ENCODE data around the gene LENG9. TPM values are rescaled to one million over a fixed set of nuclear protein-coding genes. Genes with fewer than 3 reads are reported as not detected.

The LENG9 gene
- total RNA-seq, 2 donors from 2014 or later = 2.5 to 3.5 TPM

DNA sequence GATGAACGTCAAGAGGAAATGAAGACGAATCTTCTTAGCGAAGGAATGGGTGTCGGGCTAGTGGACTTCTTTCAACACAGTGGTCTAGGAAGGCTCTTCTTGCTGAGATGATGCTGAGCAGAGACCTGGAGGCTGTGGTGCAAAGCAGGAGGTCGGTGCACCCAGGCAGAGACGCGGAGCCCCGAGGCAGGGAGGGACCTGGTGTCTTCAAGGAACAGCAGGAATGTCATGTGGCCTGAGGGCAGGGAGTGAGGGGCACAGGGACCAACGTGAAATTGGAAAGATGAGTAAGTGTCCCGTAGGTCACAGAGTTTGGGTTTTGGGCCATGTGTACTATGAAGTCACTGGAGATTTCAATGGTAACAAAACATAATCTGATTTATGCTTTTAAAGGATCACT, 20.9 kb upstream of the LENG9 start:
- Mint-ChIP-seq H3K9me3 (peaks cover 18% of the 10 kb centered on the region), H3K4me1 (no peaks in the 10 kb centered on the region), H3K27ac (no peak overlapping the region), H3K27me3 (ENCODE audit: insufficient read depth) (peaks cover 7% of the 10 kb centered on the region), H3K4me3 (no peak overlapping the region), H3K36me3 (ENCODE audit: low read depth) (no peaks in the 10 kb centered on the region)
- no peaks in the 10 kb centered on the region for H3K36me3 ChIP-seq (ENCODE audit: control insufficient read depth, insufficient read depth, low read length)
- no peak overlapping the region for H3K27ac ChIP-seq (ENCODE audit: low read depth, low read length)
- H3K4me3 ChIP-seq (ENCODE audit: low read length) = no peak overlapping the region
- H3K9me3 ChIP-seq (ENCODE audit: control insufficient read depth, low read length) = no peaks in the 10 kb centered on the region
- 74 to 78% methylated on average over 6 to 10 of the region's 10 CpGs for WGBS, 2 experiments (ENCODE audit: insufficient coverage in 1 of 2, insufficient read length in 1 of 2)
- DNase-seq = no peak
- H3K27me3 ChIP-seq (ENCODE audit: control insufficient read depth, insufficient read depth, low read length, poor library complexity, severe bottlenecking) = no peaks in the 10 kb centered on the region
- H3K4me1 ChIP-seq (ENCODE audit: control insufficient read depth, insufficient read depth, low read length) = no peaks in the 10 kb centered on the region
- TF ChIP-seq, protein P1, sequence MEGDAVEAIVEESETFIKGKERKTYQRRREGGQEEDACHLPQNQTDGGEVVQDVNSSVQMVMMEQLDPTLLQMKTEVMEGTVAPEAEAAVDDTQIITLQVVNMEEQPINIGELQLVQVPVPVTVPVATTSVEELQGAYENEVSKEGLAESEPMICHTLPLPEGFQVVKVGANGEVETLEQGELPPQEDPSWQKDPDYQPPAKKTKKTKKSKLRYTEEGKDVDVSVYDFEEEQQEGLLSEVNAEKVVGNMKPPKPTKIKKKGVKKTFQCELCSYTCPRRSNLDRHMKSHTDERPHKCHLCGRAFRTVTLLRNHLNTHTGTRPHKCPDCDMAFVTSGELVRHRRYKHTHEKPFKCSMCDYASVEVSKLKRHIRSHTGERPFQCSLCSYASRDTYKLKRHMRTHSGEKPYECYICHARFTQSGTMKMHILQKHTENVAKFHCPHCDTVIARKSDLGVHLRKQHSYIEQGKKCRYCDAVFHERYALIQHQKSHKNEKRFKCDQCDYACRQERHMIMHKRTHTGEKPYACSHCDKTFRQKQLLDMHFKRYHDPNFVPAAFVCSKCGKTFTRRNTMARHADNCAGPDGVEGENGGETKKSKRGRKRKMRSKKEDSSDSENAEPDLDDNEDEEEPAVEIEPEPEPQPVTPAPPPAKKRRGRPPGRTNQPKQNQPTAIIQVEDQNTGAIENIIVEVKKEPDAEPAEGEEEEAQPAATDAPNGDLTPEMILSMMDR (conservative IDR thresholded peaks at IDR 0.05) = no peak
- H3K9ac ChIP-seq (ENCODE audit: extremely low read depth, low read length, poor library complexity, severe bottlenecking) = no peak overlapping the region

DNA sequence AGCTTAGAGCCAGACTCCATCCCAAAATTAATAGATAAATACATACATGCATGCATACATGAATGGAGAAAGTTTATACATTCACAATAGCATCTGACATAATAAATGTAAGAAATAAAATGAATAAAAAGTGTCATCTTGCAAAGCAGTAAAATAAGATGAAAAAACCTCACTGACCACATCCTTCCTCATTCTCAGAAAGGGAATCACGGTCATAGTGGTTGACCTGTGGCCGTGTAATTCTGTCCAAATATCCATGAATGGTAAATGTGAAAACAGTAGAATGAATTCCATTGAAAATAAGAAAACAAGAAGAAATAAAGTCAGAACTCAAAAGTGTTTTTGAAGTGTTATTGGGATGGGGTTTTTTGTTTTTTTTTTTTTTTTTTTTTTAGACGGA, 19.3 kb upstream of the LENG9 start:
- no peak for DNase-seq
- Mint-ChIP-seq H3K27me3 (ENCODE audit: insufficient read depth) (peaks cover 11% of the 10 kb centered on the region), H3K4me3 (no peak overlapping the region), H3K27ac (no peak overlapping the region), H3K4me1 (no peaks in the 10 kb centered on the region), H3K9me3 (peaks cover 10% of the 10 kb centered on the region), H3K36me3 (ENCODE audit: low read depth) (no peaks in the 10 kb centered on the region)
- TF ChIP-seq, protein P1 (conservative IDR thresholded peaks at IDR 0.05) = no peak
- H3K27ac ChIP-seq (ENCODE audit: low read depth, low read length) = no peak overlapping the region
- no peaks in the 10 kb centered on the region for H3K4me1 ChIP-seq (ENCODE audit: control insufficient read depth, insufficient read depth, low read length)
- H3K4me3 ChIP-seq (ENCODE audit: low read length) = no peak overlapping the region
- H3K9ac ChIP-seq (ENCODE audit: extremely low read depth, low read length, poor library complexity, severe bottlenecking) = no peak overlapping the region
- H3K27me3 ChIP-seq (ENCODE audit: control insufficient read depth, insufficient read depth, low read length, poor library complexity, severe bottlenecking) = no peaks in the 10 kb centered on the region
- H3K36me3 ChIP-seq (ENCODE audit: control insufficient read depth, insufficient read depth, low read length) = no peaks in the 10 kb centered on the region
- 89% methylated on average over 3 of the region's 3 CpGs; no CpG with 5 or more reads in 1 of the 2 experiments for WGBS, 2 experiments (ENCODE audit: insufficient coverage in 1 of 2, insufficient read length in 1 of 2)
- H3K9me3 ChIP-seq (ENCODE audit: control insufficient read depth, low read length) = no peaks in the 10 kb centered on the region

DNA sequence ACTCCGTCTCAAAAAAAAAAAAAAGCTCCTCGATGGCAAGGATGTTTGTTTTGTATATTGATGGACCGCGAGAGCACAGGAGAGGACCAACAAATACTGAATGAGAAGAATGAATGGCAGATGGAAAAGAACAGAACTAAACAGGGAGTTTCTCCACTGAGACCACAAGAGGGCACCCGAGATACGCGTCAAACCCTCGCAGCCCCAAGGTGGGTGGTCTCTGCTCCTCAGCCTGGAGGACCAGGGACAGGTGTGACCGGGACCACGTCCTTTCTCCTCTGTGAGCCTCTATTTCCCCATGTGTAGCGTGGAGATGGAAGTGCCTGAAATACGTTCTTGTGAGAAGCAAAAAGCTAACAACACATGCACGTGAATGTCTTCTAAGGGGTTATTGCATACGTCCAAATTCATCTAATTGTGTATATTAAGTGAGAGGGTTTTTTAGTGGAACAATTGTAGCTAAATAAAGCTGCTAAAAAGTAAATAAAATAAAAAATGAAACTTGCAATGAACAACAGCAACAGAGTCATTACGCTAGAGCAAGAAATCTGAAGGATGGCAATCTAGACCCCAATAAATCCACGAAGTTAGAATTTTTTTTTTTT, 17.9 kb upstream of the LENG9 start:
- H3K4me3 Mint-ChIP-seq = no peak overlapping the region
- H3K27ac Mint-ChIP-seq = no peak overlapping the region
- H3K9ac ChIP-seq (ENCODE audit: extremely low read depth, low read length, poor library complexity, severe bottlenecking) = no peak overlapping the region
- no peak overlapping the region for H3K27ac ChIP-seq (ENCODE audit: low read depth, low read length)
- TF ChIP-seq, protein P1 (conservative IDR thresholded peaks at IDR 0.05) = peak; percentile 83
- H3K36me3 ChIP-seq (ENCODE audit: control insufficient read depth, insufficient read depth, low read length) = no peaks in the 10 kb centered on the region
- peaks cover 21% of the 10 kb centered on the region for H3K27me3 Mint-ChIP-seq (ENCODE audit: insufficient read depth)
- peaks cover 10% of the 10 kb centered on the region for H3K9me3 Mint-ChIP-seq
- peak; percentile 90 for DNase-seq
- H3K4me3 ChIP-seq (ENCODE audit: low read length) = no peak overlapping the region
- no peaks in the 10 kb centered on the region for H3K9me3 ChIP-seq (ENCODE audit: control insufficient read depth, low read length)
- H3K27me3 ChIP-seq (ENCODE audit: control insufficient read depth, insufficient read depth, low read length, poor library complexity, severe bottlenecking) = no peaks in the 10 kb centered on the region
- H3K4me1 ChIP-seq (ENCODE audit: control insufficient read depth, insufficient read depth, low read length) = no peaks in the 10 kb centered on the region
- no peaks in the 10 kb centered on the region for H3K4me1 Mint-ChIP-seq
- no peaks in the 10 kb centered on the region for H3K36me3 Mint-ChIP-seq (ENCODE audit: low read depth)
- 23 to 26% methylated on average over 14 to 16 of the region's 16 CpGs for WGBS, 2 experiments (ENCODE audit: insufficient coverage in 1 of 2, insufficient read length in 1 of 2)
